Keratinocyte (primary cell): ENCODE results near the gene PROC. TPM values are rescaled to one million over a fixed set of nuclear protein-coding genes. Genes with fewer than 3 reads are reported as not detected.

ENCODE experiments used
- DNase-seq: peaks from one replicate; pipeline ENCODE4 v3.0.0-alpha.2; 2011; ENCODE audit warnings: low read depth, missing footprints, low spot score
- FAIRE-seq: peaks from 2 replicates; lab custom pipeline; 2011; peaks lifted over from hg19 to GRCh38; lab: Jason Lieb, UNC
- H2AFZ ChIP-seq: 2 replicates; pipeline ENCODE4 v1.6.0; 2012; ENCODE audit warnings: low read length, control low read depth, inconsistent platforms; ENCODE audit not compliant: control insufficient read depth
- H3K27ac ChIP-seq: 2 replicates; pipeline ENCODE4 v1.5.1; 2011; ENCODE audit warnings: low read length; ENCODE audit not compliant: control insufficient read depth, insufficient read depth
- H3K27me3 ChIP-seq: 3 replicates; pipeline ENCODE4 v1.6.0; 2011; ENCODE audit warnings: low read length; ENCODE audit not compliant: control insufficient read depth, insufficient read depth; ENCODE audit errors: extremely low read depth
- H3K36me3 ChIP-seq, 2 experiments: 2 replicates in 1 of 2; 3 replicates in 1 of 2; pipeline ENCODE4 v1.5.1; 2011; ENCODE audit warnings: low read length in 2 of 2, mild to moderate bottlenecking in 1 of 2; ENCODE audit not compliant: control insufficient read depth in 2 of 2, insufficient read depth in 2 of 2; ENCODE audit errors: extremely low read depth in 1 of 2
- H3K4me1 ChIP-seq: 3 replicates; pipeline ENCODE4 v1.5.1; 2011; ENCODE audit warnings: low read length; ENCODE audit not compliant: control insufficient read depth, insufficient read depth; ENCODE audit errors: extremely low read depth
- H3K4me2 ChIP-seq: 3 replicates; pipeline ENCODE4 v1.6.0; 2011; ENCODE audit warnings: low read depth, low read length; ENCODE audit not compliant: control insufficient read depth, insufficient read depth; ENCODE audit errors: extremely low read depth
- H3K4me3 ChIP-seq, 3 experiments: fragments of 200-600 bp in 1 of 3; sonication (generic) in 1 of 3; 2 replicates in 2 of 3; 3 replicates in 1 of 3; pipeline ENCODE4 v1.5.1; 2011 to 2016; ENCODE audit warnings: low read length in 3 of 3, mild to moderate bottlenecking in 3 of 3, control low read depth in 2 of 3, inconsistent platforms in 1 of 3, low read depth in 1 of 3, mixed read lengths in 1 of 3, mixed run types in 1 of 3, moderate library complexity in 1 of 3; ENCODE audit not compliant: control insufficient read depth in 2 of 3, insufficient read depth in 2 of 3; ENCODE audit errors: extremely low read depth in 1 of 3
- H3K79me2 ChIP-seq: 2 replicates; pipeline ENCODE4 v1.6.0; 2012; ENCODE audit warnings: low read length; ENCODE audit not compliant: control insufficient read depth, insufficient read depth
- H3K9ac ChIP-seq: 3 replicates; pipeline ENCODE4 v1.6.0; 2011; ENCODE audit warnings: low read length; ENCODE audit not compliant: control insufficient read depth, insufficient read depth; ENCODE audit errors: extremely low read depth
- H3K9me1 ChIP-seq: 3 replicates; pipeline ENCODE4 v1.6.0; 2011; ENCODE audit warnings: low read length; ENCODE audit not compliant: control insufficient read depth, insufficient read depth; ENCODE audit errors: extremely low read depth
- H3K9me3 ChIP-seq: 2 replicates; pipeline ENCODE4 v1.5.1; 2012; ENCODE audit warnings: low read depth, low read length; ENCODE audit not compliant: control insufficient read depth
- H4K20me1 ChIP-seq: 3 replicates; pipeline ENCODE4 v1.6.0; 2011; ENCODE audit warnings: low read length; ENCODE audit not compliant: control insufficient read depth, insufficient read depth; ENCODE audit errors: extremely low read depth
- EZH2 ChIP-seq: IDR thresholded peaks from one replicate; pipeline ENCODE4 v1.6.1; 2012; ENCODE audit warnings: inconsistent platforms, mild to moderate bottlenecking, low read length, moderate library complexity
- dilution Hi-C: fragments of 300-500 bp; cut with MboI; formaldehyde crosslinking; loops from one replicate; pipeline ENCODE4 v1.7.0; 2020; ENCODE audit warnings: low sequenced_read_pairs; ENCODE audit not compliant: extremely low pct_ligation_motif_present
- polyA plus RNA-seq, 5 experiments: library from polyadenylated mRNA; depleted of rRNA in 3 of 5; stranded (reverse) in 3 of 5; stranded (forward) in 1 of 5; unstranded in 1 of 5; fragments of >200 nt; gene quantifications; 1 replicate in 1 of 5; 2 replicates in 3 of 5; 3 replicates in 1 of 5; pipeline versions ENCODE4 v1.2.1 to v1.2.3, GENCODE V29; 2011 to 2012; ENCODE audit warnings: missing spikeins in 2 of 5, low read depth in 1 of 5, low replicate concordance in 1 of 5
- TF ChIP-seq, protein P1 (sequence below), 3 experiments: IDR thresholded peaks in 1 of 3; conservative IDR thresholded peaks in 1 of 3; optimal IDR thresholded peaks in 1 of 3; 2 replicates in 2 of 3; 3 replicates in 1 of 3; pipeline versions ENCODE3 to v1.5.1; 2011; ENCODE audit warnings: low read length in 3 of 3, mild to moderate bottlenecking in 3 of 3, moderate library complexity in 2 of 3, control low read depth in 1 of 3, inconsistent platforms in 1 of 3; ENCODE audit not compliant: insufficient read depth in 2 of 3; ENCODE audit errors: extremely low read depth in 1 of 3

The PROC gene
- polyA plus RNA-seq, 1 donor (not counting 4 experiments of a cell fraction or from before 2014, with no cell fraction given), result 0.16 TPM

DNA sequence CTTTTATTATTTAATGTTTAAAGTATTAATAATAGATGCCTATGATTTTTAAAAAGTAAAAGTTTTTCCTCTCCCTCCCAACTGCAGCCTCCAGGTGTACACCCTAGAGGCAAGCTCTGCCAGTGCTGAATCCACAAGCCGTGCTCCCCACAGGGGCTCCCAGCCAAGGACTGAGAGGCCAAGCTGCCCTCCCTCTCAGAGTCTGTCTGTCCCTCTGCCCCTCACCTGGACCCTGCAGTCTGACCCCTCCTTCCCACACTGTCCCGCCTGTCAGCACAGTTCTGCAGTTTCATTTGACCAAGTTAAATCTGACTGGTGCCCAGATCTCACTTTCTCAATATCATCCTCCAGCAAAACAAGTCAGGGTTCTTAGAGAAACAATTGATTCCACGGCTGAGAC lies 14.8 kb upstream of the PROC start:
- H3K27ac ChIP-seq, result no peak overlapping the region
- no peak for FAIRE-seq
- no peak for TF ChIP-seq EZH2
- TF ChIP-seq, protein P1, sequence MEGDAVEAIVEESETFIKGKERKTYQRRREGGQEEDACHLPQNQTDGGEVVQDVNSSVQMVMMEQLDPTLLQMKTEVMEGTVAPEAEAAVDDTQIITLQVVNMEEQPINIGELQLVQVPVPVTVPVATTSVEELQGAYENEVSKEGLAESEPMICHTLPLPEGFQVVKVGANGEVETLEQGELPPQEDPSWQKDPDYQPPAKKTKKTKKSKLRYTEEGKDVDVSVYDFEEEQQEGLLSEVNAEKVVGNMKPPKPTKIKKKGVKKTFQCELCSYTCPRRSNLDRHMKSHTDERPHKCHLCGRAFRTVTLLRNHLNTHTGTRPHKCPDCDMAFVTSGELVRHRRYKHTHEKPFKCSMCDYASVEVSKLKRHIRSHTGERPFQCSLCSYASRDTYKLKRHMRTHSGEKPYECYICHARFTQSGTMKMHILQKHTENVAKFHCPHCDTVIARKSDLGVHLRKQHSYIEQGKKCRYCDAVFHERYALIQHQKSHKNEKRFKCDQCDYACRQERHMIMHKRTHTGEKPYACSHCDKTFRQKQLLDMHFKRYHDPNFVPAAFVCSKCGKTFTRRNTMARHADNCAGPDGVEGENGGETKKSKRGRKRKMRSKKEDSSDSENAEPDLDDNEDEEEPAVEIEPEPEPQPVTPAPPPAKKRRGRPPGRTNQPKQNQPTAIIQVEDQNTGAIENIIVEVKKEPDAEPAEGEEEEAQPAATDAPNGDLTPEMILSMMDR (optimal IDR thresholded peaks at IDR 0.05 in 1 of 3, IDR thresholded peaks at IDR 0.05 in 1 of 3, conservative IDR thresholded peaks at IDR 0.05 in 1 of 3; ENCODE audit: extremely low read depth in 1 of 3, insufficient read depth in 2 of 3, low read length in 3 of 3), result no peak
- H3K9me3 ChIP-seq, result no peaks in the 10 kb centered on the region
- H3K4me1 ChIP-seq, result peaks cover 41% of the 10 kb centered on the region
- H3K4me3 ChIP-seq, result no peak overlapping the region
- H3K9ac ChIP-seq, result no peak overlapping the region
- H3K79me2 ChIP-seq, result no peaks in the 10 kb centered on the region
- H3K27me3 ChIP-seq, result no peaks in the 10 kb centered on the region
- dilution Hi-C loops, result no loop called here
- H4K20me1 ChIP-seq, result no peaks in the 10 kb centered on the region
- no peaks in the 10 kb centered on the region for H3K9me1 ChIP-seq
- no peak overlapping the region for H2AFZ ChIP-seq
- no peak overlapping the region for H3K4me2 ChIP-seq
- no peaks in the 10 kb centered on the region for H3K36me3 ChIP-seq
- no peak for DNase-seq

DNA sequence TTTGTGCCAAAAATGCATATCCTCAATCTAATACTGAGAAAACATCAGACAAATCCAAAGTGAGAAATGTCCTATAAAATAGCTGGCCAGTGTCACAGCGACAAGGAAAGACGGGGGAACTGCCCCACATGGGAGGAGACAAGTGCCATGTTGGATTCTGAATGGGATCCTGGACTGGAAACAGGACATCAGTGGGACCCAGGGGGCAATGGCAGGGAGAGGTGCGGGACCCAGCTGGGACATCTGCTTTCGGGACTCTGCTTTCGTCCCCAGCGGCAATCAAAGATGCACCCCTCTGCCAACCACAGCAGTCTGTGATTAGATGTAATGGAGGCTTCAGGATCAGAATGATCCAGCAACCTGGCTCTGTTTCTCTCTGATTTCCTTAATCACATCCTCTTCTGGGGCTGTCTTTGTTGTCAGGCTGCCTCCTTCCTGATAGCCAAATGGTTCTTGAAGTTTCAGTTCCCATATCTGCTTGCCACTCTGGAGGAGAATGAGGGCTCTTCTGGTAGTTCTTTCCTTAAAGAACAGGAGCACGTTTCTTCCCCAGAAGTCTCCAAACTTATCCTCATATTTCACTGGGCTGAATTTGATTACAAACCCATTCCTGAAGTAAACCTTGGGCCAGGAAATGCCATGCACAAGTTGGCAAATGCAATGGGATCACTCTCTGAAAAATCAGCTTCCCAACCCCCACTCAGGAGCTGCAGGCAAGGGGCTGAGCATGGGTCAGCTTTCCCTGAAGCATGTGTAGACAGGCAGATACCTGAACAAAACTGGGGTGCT lies 13.6 kb upstream of the PROC start:
- Histone ChIP-seq H4K20me1 (no peaks in the 10 kb centered on the region), H3K4me3 (no peak overlapping the region), H3K27me3 (no peaks in the 10 kb centered on the region), H3K9ac (no peak overlapping the region), H3K4me1 (peaks cover 40% of the 10 kb centered on the region), H3K79me2 (no peaks in the 10 kb centered on the region), H2AFZ (no peak overlapping the region), H3K27ac (no peak overlapping the region), H3K9me3 (no peaks in the 10 kb centered on the region), H3K9me1 (no peaks in the 10 kb centered on the region), H3K36me3 (no peaks in the 10 kb centered on the region), H3K4me2 (peak overlapping the region; percentile 34)
- TF ChIP-seq, protein P1 (optimal IDR thresholded peaks at IDR 0.05 in 1 of 3, IDR thresholded peaks at IDR 0.05 in 1 of 3, conservative IDR thresholded peaks at IDR 0.05 in 1 of 3; ENCODE audit: extremely low read depth in 1 of 3, insufficient read depth in 2 of 3, low read length in 3 of 3), result no peak
- TF ChIP-seq EZH2, result no peak
- no peak for FAIRE-seq
- no peak for DNase-seq
- dilution Hi-C loops, result no loop called here
